Trophoblast cell (in vitro differentiated cells and primary cell): ENCODE data around the gene TMEM150C.

ENCODE experiments used
- DNase-seq, 2 donors: peaks; one replicate each; pipeline ENCODE4 v3.0.0-alpha.2; 2016
- H2AFZ ChIP-seq: 2 replicates; pipeline ENCODE4 v1.6.1; 2013; ENCODE audit warnings: low read length, moderate library complexity, mild to moderate bottlenecking; ENCODE audit not compliant: insufficient read depth, poor library complexity
- H2AK5ac ChIP-seq: 2 replicates; pipeline ENCODE4 v1.6.1; 2013; ENCODE audit warnings: mild to moderate bottlenecking, low read length
- H2BK120ac ChIP-seq: 2 replicates; pipeline ENCODE4 v1.6.1; 2013; ENCODE audit warnings: low read length, mild to moderate bottlenecking, moderate library complexity; ENCODE audit not compliant: insufficient read depth, poor library complexity
- H2BK12ac ChIP-seq: 2 replicates; pipeline ENCODE4 v1.6.1; 2013; ENCODE audit warnings: mild to moderate bottlenecking, low read length, moderate library complexity
- H2BK5ac ChIP-seq: 2 replicates; pipeline ENCODE4 v1.6.1; 2013; ENCODE audit warnings: low read length, low read depth, moderate library complexity, mild to moderate bottlenecking; ENCODE audit not compliant: poor library complexity
- H3K14ac ChIP-seq: 2 replicates; pipeline ENCODE4 v1.6.1; 2013; ENCODE audit warnings: mild to moderate bottlenecking, low read length
- H3K18ac ChIP-seq: 2 replicates; pipeline ENCODE4 v1.6.1; 2013; ENCODE audit warnings: mild to moderate bottlenecking, low read length
- H3K23ac ChIP-seq: 2 replicates; pipeline ENCODE4 v1.6.1; 2013; ENCODE audit warnings: low read length
- H3K27ac ChIP-seq: 2 replicates; pipeline ENCODE4 v1.5.1; 2013; ENCODE audit warnings: low read depth, mild to moderate bottlenecking, inconsistent platforms, low read length, moderate library complexity
- H3K27me3 ChIP-seq: 2 replicates; pipeline ENCODE4 v1.6.1; 2013; ENCODE audit warnings: inconsistent platforms, mild to moderate bottlenecking, low read length, moderate library complexity; ENCODE audit not compliant: insufficient read depth
- H3K36me3 ChIP-seq, 2 experiments: 1 replicate in 1 of 2; 2 replicates in 1 of 2; pipeline ENCODE4 v1.6.1; 2013; ENCODE audit warnings: low read length in 2 of 2, mild to moderate bottlenecking in 2 of 2, moderate library complexity in 1 of 2; ENCODE audit not compliant: insufficient read depth in 2 of 2, control insufficient read depth in 1 of 2
- H3K4ac ChIP-seq: 2 replicates; pipeline ENCODE4 v1.6.1; 2013; ENCODE audit warnings: low read depth, mild to moderate bottlenecking, low read length, moderate library complexity
- H3K4me1 ChIP-seq, 2 experiments: 1 replicate in 1 of 2; 2 replicates in 1 of 2; pipeline ENCODE4 v1.6.1; 2013; ENCODE audit warnings: low read length in 2 of 2, mild to moderate bottlenecking in 2 of 2, moderate library complexity in 1 of 2; ENCODE audit not compliant: insufficient read depth in 2 of 2, control insufficient read depth in 1 of 2
- H3K4me2 ChIP-seq: 2 replicates; pipeline ENCODE4 v1.6.1; 2013; ENCODE audit warnings: inconsistent platforms, mild to moderate bottlenecking, low read length, moderate library complexity
- H3K4me3 ChIP-seq: 2 replicates; pipeline ENCODE4 v1.5.1; 2013; ENCODE audit warnings: mild to moderate bottlenecking, low read depth, low read length, inconsistent platforms
- H3K79me1 ChIP-seq: one replicate; pipeline ENCODE4 v1.6.1; 2013; ENCODE audit warnings: low read length
- H3K79me2 ChIP-seq: 2 replicates; pipeline ENCODE4 v1.6.1; 2013; ENCODE audit warnings: low read length, mild to moderate bottlenecking; ENCODE audit not compliant: control insufficient read depth, insufficient read depth, poor library complexity
- H3K9ac ChIP-seq: 2 replicates; pipeline ENCODE4 v1.6.1; 2013; ENCODE audit warnings: mild to moderate bottlenecking, low read length
- H3K9me3 ChIP-seq: 2 replicates; pipeline ENCODE4 v1.6.1; 2013; ENCODE audit warnings: low read depth, mild to moderate bottlenecking, control low read depth, inconsistent platforms, low read length; ENCODE audit not compliant: insufficient read depth
- H4K12ac ChIP-seq: 2 replicates; pipeline ENCODE4 v1.6.1; 2013; ENCODE audit warnings: low read depth, mild to moderate bottlenecking, low read length, moderate library complexity
- H4K8ac ChIP-seq: 2 replicates; pipeline ENCODE4 v1.6.1; 2013; ENCODE audit warnings: low read depth, mild to moderate bottlenecking, low read length, moderate library complexity
- H4K91ac ChIP-seq: one replicate; pipeline ENCODE4 v1.6.1; 2013; ENCODE audit warnings: low read depth, mild to moderate bottlenecking, low read length, moderate library complexity
- WGBS: extraction: QIAGEN DNeasy Blood & Tissue Kit; methylation state at CpG from one replicate; pipeline ENCODE4 v1.1.7; 2013; ENCODE audit warnings: missing lambda C conversion rate; ENCODE audit not compliant: insufficient read length, insufficient coverage; ENCODE audit errors: extremely low coverage; 5-methylcytosine and 5-hydroxymethylcytosine counted together

TMEM150C gene

DNA sequence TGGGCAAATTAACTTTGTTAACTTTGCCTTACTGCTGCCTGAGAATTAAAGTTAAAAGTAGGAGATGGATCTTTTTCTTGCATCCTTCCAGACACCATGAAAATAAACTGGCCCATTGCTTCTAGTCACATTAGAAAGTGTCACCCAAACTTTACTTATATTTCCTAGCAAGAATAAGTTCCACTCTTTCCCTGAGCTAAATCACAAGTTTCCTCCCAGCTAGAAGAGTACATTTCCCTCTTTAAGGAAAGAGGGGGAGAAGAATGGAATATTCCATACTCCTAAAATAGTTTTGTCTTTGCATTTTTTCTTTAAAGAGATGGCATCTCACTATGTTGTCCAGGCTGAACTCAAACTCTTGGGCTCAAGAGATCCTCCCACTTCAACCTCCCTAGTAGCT is 53.8 kb downstream of the TMEM150C start:
- Histone ChIP-seq H3K79me2 (no peaks in the 10 kb centered on the region), H2BK120ac (no peak overlapping the region), H3K36me3 (no peaks in the 10 kb centered on the region)

DNA sequence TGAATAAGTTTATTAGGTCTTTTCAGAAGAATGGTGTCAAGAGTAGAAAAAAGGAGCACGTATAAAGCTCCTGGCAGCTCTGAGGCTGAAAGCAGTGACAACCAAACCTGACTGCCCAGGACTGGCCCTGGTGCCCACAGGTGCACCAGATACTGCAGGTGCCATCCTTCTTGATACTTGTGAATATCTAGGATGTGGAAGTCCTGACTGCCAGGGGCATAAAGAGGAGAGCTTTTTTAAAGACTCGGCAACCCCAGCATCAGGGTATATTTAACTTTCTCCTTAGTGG is 60.7 kb downstream of the TMEM150C start:
- no peak overlapping the region for H3K4me2 ChIP-seq
- no CpG with 5 or more reads among the region's 2 CpGs for WGBS
- no peak overlapping the region for H3K18ac ChIP-seq

More for the DNA sequence above, 53.8 kb downstream of the TMEM150C start:
- DNase-seq: no peak
- no peak overlapping the region for H3K4me2 ChIP-seq
- H4K12ac ChIP-seq: no peak overlapping the region
- no peak overlapping the region for H3K27ac ChIP-seq
- H3K18ac ChIP-seq: no peak overlapping the region
- no peak overlapping the region for H3K23ac ChIP-seq
- H3K4me3 ChIP-seq: no peak overlapping the region
- no peaks in the 10 kb centered on the region for H3K9me3 ChIP-seq
- no peak overlapping the region for H2AFZ ChIP-seq
- H2AK5ac ChIP-seq: no peak overlapping the region
- H4K8ac ChIP-seq: no peak overlapping the region
- H3K27me3 ChIP-seq: no peaks in the 10 kb centered on the region
- H2BK12ac ChIP-seq: no peak overlapping the region
- no peak overlapping the region for H3K14ac ChIP-seq
- no peak overlapping the region for H3K4ac ChIP-seq
- H3K79me1 ChIP-seq: no peaks in the 10 kb centered on the region
- H2BK5ac ChIP-seq: no peak overlapping the region
- no peak overlapping the region for H4K91ac ChIP-seq
- H3K4me1 ChIP-seq: no peaks in the 10 kb centered on the region
- no peak overlapping the region for H3K9ac ChIP-seq

DNA sequence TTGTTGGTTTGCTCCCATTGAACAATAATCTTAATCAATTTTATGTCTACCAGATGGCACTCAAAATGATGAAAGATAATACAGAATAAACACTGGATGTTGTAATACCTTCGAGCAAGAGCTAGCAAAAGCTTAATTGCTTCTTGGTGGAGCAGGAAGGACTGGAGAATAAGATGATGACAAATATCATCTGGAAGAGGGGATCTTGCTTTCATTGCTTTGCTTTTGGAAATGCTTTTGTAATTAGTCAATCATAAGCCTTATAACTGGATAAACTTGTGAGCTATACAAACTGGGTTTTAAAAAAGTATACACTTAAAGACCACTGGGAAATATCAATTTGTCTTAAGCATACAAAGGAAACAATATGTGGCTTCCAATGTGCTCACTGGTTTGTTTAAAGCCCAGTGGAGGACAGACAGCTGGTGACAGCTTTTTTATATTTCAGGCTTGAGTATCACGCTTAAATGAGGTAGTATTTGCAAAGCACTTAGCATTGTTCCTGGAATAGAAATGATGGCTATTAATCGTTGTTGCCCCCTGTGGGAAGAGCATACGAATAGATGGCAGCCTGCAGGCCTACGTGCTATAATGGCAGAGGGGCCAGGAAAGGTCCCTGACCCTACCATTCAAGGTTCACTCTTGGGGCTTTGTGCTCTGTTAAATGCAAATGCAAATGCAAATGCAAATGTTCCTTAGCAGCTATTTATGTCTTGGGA is 61.2 kb downstream of the TMEM150C start:
- Histone ChIP-seq H3K9ac (no peak overlapping the region), H3K79me2 (no peaks in the 10 kb centered on the region), H3K27ac (no peak overlapping the region), H3K27me3 (no peaks in the 10 kb centered on the region), H2AK5ac (no peak overlapping the region), H3K14ac (no peak overlapping the region), H3K23ac (no peak overlapping the region), H2BK5ac (no peak overlapping the region), H2BK12ac (no peak overlapping the region), H4K91ac (no peak overlapping the region), H3K9me3 (no peaks in the 10 kb centered on the region), H2BK120ac (no peak overlapping the region), H4K12ac (no peak overlapping the region), H3K4me1 (no peaks in the 10 kb centered on the region), H3K4me3 (no peak overlapping the region), H3K4me2 (no peak overlapping the region), H3K79me1 (no peaks in the 10 kb centered on the region), H3K18ac (no peak overlapping the region), H3K36me3 (no peaks in the 10 kb centered on the region), H2AFZ (no peak overlapping the region), H4K8ac (no peak overlapping the region), H3K4ac (no peak overlapping the region)
- no CpG with 5 or more reads among the region's 5 CpGs for WGBS
- no peak for DNase-seq

More for the DNA sequence above, 60.7 kb downstream of the TMEM150C start:
- Histone ChIP-seq H3K79me2 (no peaks in the 10 kb centered on the region), H3K4ac (no peak overlapping the region), H3K27ac (no peak overlapping the region), H4K91ac (no peak overlapping the region), H3K4me3 (no peak overlapping the region), H2BK5ac (no peak overlapping the region), H3K36me3 (no peaks in the 10 kb centered on the region), H2BK120ac (no peak overlapping the region), H3K9me3 (no peaks in the 10 kb centered on the region), H3K27me3 (no peaks in the 10 kb centered on the region), H4K12ac (no peak overlapping the region), H2AK5ac (no peak overlapping the region), H2AFZ (no peak overlapping the region), H2BK12ac (no peak overlapping the region), H4K8ac (no peak overlapping the region), H3K79me1 (no peaks in the 10 kb centered on the region), H3K9ac (no peak overlapping the region), H3K14ac (no peak overlapping the region), H3K23ac (no peak overlapping the region), H3K4me1 (no peaks in the 10 kb centered on the region)
- DNase-seq: no peak

DNA sequence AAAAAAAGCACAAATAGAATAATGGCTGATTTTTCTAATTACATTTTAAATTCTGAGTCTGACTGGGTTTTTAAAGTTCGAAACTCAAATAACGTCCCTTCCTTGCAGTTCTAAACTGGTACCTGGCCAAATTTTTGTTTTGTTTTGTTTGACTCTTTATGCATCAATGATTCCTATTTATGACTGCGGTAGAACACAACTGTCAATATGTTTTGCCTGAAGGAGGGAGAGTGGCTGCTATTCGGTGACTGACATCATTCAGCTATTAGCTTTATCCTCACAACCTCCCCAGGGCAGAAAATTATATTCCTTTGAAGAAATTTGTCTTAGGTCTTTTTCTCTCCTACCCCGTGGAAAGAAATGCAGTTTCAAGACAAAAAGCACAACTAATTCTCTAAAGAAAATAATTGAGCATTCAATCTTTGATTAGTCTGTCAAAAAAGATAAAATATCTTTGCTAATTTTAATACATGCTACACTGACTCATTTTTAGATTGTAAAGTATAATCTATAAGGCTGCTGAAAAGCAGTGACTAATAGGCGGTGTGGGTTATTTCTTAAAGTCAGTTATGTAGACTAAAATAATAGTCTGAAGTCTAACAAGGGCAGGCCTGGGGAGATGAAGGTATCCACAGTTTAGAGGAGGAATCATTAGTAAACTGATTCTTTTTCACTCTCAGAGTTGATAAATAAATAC is 61.9 kb downstream of the TMEM150C start:
- Histone ChIP-seq H4K12ac (no peak overlapping the region), H3K9ac (no peak overlapping the region), H4K8ac (no peak overlapping the region), H2AK5ac (no peak overlapping the region), H3K14ac (no peak overlapping the region), H3K27me3 (no peaks in the 10 kb centered on the region), H3K4ac (no peak overlapping the region), H3K4me2 (no peak overlapping the region), H3K23ac (no peak overlapping the region), H3K27ac (no peak overlapping the region), H4K91ac (no peak overlapping the region), H2BK120ac (no peak overlapping the region), H2BK5ac (no peak overlapping the region), H3K4me1 (no peaks in the 10 kb centered on the region), H3K4me3 (no peak overlapping the region), H2BK12ac (no peak overlapping the region), H3K79me1 (no peaks in the 10 kb centered on the region), H3K18ac (no peak overlapping the region), H3K79me2 (no peaks in the 10 kb centered on the region), H3K9me3 (no peaks in the 10 kb centered on the region), H3K36me3 (no peaks in the 10 kb centered on the region), H2AFZ (no peak overlapping the region)
- DNase-seq: no peak
- no CpG with 5 or more reads among the region's 6 CpGs for WGBS
